Nephron (organoid): Measurements from ENCODE around the gene N4BP3.
"Not testable (repeated sequence)": the region's sequence is repeated elsewhere in the genome, so short reads cannot be mapped to it uniquely, and the experiment has no call there.

Source experiments
- H3K27ac Mint-ChIP-seq, 3 experiments: 2 replicates each; pipeline ENCODE4 v1.8.0; 2020; ENCODE audit warnings: mixed read lengths in 3 of 3, mild to moderate bottlenecking in 2 of 3, moderate library complexity in 1 of 3
- H3K27me3 Mint-ChIP-seq: 2 replicates; pipeline ENCODE4 v1.8.0; 2021; ENCODE audit warnings: low read depth, mild to moderate bottlenecking, moderate library complexity, mixed read lengths
- H3K36me3 Mint-ChIP-seq: 2 replicates; pipeline ENCODE4 v1.8.0; 2020; ENCODE audit warnings: low read depth, mixed read lengths
- H3K4me1 Mint-ChIP-seq: 2 replicates; pipeline ENCODE4 v1.8.0; 2020; ENCODE audit warnings: mixed read lengths
- H3K4me3 Mint-ChIP-seq, 3 experiments: 2 replicates each; pipeline ENCODE4 v1.8.0; 2020; ENCODE audit warnings: mild to moderate bottlenecking in 3 of 3, mixed read lengths in 3 of 3, moderate library complexity in 2 of 3
- H3K9me3 Mint-ChIP-seq: 2 replicates; pipeline ENCODE4 v1.8.0; 2020; ENCODE audit warnings: mixed read lengths
- TF ChIP-seq, protein P1 (sequence below), 3 experiments: fragments of 200-600 bp; sonication (generic); IDR thresholded peaks; one replicate each; pipeline ENCODE4 v1.5.0; 2021; ENCODE audit warnings: antibody characterized with exemption in 3 of 3; ENCODE audit not compliant: unreplicated experiment in 3 of 3

N4BP3 gene

DNA sequence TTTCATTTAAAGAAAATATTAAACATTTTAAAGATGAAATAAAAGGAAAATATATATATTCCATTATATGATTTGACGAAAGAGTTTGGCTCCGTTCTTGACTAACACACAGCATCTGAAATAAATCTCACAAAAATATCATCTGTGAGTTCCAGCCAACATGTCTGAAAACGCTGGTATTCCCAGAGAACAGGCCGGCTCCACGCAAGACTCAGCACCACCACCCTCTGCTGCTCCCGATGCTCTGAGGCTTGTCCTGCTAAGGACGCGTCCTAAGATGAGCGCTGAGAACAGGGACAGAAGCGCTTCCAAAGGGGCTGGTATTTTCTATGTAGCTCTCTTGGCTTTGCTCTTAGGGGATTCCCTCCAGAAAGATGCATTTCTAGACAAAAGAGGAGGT is 40.6 kb upstream of the N4BP3 start:
- peaks cover 9% of the 10 kb centered on the region for H3K4me1 Mint-ChIP-seq
- no peaks in the 10 kb centered on the region for H3K36me3 Mint-ChIP-seq
- H3K9me3 Mint-ChIP-seq: no peaks in the 10 kb centered on the region
- TF ChIP-seq, protein P1, sequence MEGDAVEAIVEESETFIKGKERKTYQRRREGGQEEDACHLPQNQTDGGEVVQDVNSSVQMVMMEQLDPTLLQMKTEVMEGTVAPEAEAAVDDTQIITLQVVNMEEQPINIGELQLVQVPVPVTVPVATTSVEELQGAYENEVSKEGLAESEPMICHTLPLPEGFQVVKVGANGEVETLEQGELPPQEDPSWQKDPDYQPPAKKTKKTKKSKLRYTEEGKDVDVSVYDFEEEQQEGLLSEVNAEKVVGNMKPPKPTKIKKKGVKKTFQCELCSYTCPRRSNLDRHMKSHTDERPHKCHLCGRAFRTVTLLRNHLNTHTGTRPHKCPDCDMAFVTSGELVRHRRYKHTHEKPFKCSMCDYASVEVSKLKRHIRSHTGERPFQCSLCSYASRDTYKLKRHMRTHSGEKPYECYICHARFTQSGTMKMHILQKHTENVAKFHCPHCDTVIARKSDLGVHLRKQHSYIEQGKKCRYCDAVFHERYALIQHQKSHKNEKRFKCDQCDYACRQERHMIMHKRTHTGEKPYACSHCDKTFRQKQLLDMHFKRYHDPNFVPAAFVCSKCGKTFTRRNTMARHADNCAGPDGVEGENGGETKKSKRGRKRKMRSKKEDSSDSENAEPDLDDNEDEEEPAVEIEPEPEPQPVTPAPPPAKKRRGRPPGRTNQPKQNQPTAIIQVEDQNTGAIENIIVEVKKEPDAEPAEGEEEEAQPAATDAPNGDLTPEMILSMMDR (IDR thresholded peaks at IDR 0.05; ENCODE audit: unreplicated experiment in 3 of 3): no peak
- H3K27me3 Mint-ChIP-seq: peaks cover 24% of the 10 kb centered on the region
- H3K4me3 Mint-ChIP-seq: no peak overlapping the region
- no peak overlapping the region for H3K27ac Mint-ChIP-seq

DNA sequence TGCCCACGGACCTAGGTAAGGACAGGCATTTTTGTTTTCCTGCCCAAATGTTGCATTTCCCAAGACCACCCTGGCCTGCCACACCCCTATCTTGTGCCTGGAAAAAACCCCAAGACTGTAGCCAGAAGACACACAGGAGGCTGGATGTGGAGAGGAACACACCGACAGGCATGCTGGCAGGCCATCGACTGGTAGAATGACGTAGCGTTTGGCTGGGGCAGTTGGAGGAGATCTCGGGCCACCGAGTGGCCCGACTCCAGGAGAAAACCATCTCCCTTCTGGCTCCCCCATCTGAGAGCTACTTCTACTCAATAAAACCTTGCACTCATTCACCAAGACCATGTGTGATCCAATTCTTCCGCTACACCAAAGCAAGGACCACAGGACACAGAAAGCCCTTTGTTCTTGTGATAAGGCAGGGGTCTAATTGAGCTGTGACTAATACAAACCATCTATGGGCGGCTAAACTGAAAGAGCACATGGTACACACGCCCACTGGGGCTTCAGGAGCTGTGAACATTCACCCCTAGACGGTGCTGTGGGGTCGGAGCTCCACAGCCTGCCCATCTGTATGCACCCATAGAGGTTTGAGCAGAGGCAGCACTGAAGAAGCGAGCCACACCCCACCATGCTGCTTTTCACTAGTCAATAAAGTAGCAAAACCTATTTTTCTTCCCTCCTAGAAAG is 38.9 kb upstream of the N4BP3 start:
- Mint-ChIP-seq H3K27me3 (peaks cover 17% of the 10 kb centered on the region), H3K4me1 (no peaks in the 10 kb centered on the region), H3K36me3 (no peaks in the 10 kb centered on the region), H3K9me3 (no peaks in the 10 kb centered on the region), H3K4me3 (no peak overlapping the region), H3K27ac (no peak overlapping the region)
- TF ChIP-seq, protein P1 (IDR thresholded peaks at IDR 0.05; ENCODE audit: unreplicated experiment in 3 of 3): no peak

- H3K9me3 Mint-ChIP-seq, H3K4me3 Mint-ChIP-seq, H3K27ac Mint-ChIP-seq, H3K36me3 Mint-ChIP-seq, H3K4me1 Mint-ChIP-seq: not testable (repeated sequence)
- peaks cover 20% of the 10 kb centered on the region for H3K27me3 Mint-ChIP-seq
These were observed 36.4 kb upstream of the N4BP3 start for GRCh38 chr5:178076965-178077364.

GRCh38 chr5:178077751-178078150 is 35.6 kb upstream of the N4BP3 start:
- H3K27me3 Mint-ChIP-seq: peaks cover 20% of the 10 kb centered on the region
- TF ChIP-seq, protein P1 (IDR thresholded peaks at IDR 0.05; ENCODE audit: unreplicated experiment in 3 of 3): no peak
- no peaks in the 10 kb centered on the region for H3K9me3 Mint-ChIP-seq
- H3K4me1 Mint-ChIP-seq: no peaks in the 10 kb centered on the region
- H3K27ac Mint-ChIP-seq: no peak overlapping the region
- H3K4me3 Mint-ChIP-seq: no peak overlapping the region
- H3K36me3 Mint-ChIP-seq: no peaks in the 10 kb centered on the region

DNA sequence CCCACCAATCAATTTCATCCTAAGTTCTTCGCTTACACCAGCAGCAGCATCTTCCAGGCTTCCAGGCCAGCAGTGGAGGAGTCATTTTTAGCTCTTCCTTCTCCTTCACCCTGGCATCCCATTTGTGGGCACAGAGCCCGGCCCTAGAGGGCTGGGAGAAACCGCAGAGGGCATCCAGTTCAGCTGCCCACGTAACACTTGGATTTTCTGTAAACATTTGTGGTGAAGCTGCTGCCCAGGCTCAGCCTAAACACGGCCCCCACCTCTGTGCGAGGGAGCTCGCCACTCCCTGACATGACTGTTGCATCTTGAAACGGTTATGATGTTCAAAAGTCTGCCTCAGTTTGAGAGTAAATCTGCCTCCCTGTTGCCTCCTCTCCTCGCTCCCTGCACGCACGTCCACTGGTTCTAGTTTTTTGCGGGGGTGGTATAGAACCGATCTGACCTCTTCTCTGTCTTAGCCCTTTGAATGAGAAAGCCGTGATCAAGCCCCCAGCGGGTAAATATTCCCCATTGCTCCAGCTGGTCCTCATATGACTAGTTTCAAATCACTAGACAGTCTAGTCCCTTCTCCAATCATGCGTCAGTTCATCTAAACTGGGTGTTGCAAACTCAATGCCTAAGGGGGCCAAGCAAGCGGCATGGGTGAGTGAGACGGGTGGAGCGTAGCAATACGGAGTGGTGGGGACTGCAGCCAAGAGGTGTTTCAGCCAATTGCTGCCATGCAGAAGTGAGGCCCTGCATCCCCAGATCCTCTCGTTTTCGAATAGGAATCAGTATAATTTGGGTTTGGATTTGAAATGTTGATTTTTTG is 34.9 kb upstream of the N4BP3 start:
- no peak overlapping the region for H3K27ac Mint-ChIP-seq
- TF ChIP-seq, protein P1 (IDR thresholded peaks at IDR 0.05; ENCODE audit: unreplicated experiment in 3 of 3): no peak
- no peak overlapping the region for H3K4me3 Mint-ChIP-seq
- no peaks in the 10 kb centered on the region for H3K36me3 Mint-ChIP-seq
- no peaks in the 10 kb centered on the region for H3K4me1 Mint-ChIP-seq
- peaks cover 20% of the 10 kb centered on the region for H3K27me3 Mint-ChIP-seq
- no peaks in the 10 kb centered on the region for H3K9me3 Mint-ChIP-seq

GRCh38 chr5:178080056-178080455 is 33.3 kb upstream of the N4BP3 start:
- no peaks in the 10 kb centered on the region for H3K4me1 Mint-ChIP-seq
- H3K9me3 Mint-ChIP-seq: no peaks in the 10 kb centered on the region
- no peak overlapping the region for H3K27ac Mint-ChIP-seq
- no peaks in the 10 kb centered on the region for H3K36me3 Mint-ChIP-seq
- peaks cover 15% of the 10 kb centered on the region for H3K27me3 Mint-ChIP-seq
- H3K4me3 Mint-ChIP-seq: no peak overlapping the region
- TF ChIP-seq, protein P1 (IDR thresholded peaks at IDR 0.05; ENCODE audit: unreplicated experiment in 3 of 3): no peak
